HG03520 (cell line): ENCODE data around the gene FIS1.
"Not testable (repeated sequence)": the region's sequence is repeated elsewhere in the genome, so short reads cannot be mapped to it uniquely, and the experiment has no call there.

Experiments
- ATAC-seq: cut with Tn5 transposase; IDR thresholded peaks from one replicate; pipeline ENCODE4 v1.9.1; 2021; ENCODE audit warnings: mild to moderate bottlenecking, moderate library complexity; ENCODE audit not compliant: unreplicated experiment

The FIS1 gene

DNA sequence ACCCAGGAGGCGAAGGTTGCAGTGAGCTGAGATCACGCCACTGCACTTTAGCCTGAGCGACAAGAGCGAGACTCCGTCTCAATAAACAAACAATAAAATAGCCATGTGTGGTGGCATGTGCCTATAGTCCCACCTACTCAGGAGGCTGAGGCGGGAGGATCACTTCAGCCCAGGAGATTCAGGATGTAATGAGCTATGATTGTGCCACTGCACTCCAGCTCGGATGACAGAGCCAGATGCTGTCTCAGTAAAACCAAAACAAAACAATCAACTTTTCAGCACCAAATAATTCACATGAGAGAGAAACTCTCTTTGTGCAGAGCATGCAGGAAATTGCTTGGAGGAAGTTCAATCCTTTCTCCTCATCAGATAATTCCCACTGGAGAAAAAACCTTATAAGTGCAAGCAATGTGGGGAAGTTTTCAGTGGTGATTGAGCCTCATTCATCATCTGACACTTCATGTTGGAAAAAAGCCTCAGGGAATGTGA lies 13.4 kb upstream of the FIS1 start:
- no peak for ATAC-seq

DNA sequence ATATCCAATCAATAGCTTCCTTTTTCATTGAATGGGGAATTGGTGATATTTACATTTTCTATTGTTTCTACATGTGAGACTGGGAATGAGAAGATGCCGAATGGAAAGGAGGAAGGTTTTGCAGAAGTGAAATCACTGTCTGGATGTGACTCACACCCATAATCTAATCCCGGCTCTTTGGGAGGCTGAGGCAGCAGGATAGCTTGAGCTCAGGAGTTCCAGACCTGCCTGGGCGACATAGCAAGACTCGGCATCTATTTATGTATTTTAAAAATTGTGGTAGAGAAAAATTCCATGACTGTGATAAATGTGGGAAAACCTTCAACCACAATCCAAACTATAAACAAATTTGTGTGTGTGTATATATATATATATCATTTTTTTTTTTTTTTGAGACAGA lies 10.9 kb upstream of the FIS1 start:
- ATAC-seq: no peak

DNA sequence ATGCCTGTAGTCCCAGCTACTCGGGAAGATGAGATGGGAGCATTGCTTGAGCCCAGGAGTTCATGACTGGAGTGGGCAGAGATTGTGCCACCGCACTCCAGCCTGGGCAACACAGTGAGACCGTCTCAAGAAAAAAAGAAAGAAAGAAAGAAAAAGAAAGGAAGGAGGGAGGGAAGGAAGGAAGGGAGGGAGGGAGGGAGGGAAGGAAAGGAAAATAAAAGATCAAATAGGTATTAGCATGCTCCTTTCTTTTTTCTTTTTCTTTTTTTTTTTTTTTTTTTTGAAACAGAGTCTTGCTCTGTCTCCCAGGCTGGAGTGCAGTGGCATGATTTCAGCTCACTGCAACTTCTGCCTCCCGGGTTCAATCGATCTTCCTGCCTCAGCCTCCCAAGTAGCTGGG lies 8.3 kb upstream of the FIS1 start:
- not testable (repeated sequence) for ATAC-seq

DNA sequence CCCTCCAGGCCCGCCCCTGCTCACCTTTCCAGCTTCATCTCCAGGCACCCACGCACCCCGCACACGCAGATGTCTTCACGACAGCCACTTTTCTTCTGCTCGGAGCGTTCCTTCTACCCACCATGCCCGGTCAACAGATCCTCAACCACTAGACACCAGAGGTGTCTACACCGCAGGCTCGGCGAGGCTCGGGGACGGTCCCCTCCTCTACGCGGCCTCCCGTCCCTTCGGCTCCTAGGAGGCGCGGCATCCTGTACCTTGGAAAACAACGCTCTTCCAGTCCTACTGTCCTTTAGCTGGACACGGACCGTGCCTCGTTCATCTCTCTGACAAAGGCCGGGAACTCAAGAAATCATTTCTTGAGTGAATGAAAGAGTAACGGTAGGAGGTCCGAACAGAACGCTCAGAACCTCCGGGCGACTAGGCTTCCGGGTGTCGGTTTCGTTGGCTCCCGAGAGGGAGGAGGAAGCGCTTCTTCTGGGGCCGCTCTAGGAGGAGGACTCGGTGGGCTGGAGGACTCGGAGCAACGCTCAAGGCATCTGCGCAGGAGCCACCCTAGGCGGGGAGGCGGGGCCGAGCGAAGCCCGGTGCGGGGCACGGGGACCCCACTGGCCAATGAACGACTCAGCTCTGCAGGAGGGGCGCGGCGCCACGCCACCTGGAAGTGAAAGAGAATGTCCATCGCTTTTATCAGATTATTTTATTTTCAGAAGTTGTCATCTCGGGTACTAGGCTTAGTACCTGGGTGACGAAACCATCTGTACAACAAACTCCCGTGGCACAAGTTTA lies 7.2 kb upstream of the FIS1 start:
- ATAC-seq: peak; percentile 99

DNA sequence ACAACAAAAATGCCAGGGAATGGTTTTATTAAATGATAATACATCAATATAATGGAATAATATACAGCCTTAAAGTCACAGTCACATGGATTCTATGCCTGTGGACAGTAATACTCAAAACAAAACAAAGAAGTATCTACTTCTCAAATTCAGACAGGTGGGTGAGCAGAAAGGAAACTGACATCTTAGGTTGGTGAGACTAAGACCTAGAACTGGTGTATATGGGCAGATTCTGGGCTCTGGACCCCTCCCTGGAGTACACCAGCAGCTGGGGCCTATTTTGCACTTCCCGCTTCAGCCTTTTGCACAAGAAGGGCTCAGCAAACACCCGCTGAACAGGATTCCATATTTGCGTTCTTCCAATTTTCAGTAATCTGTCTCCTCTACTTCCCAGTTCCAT lies 5.4 kb upstream of the FIS1 start:
- no peak for ATAC-seq

DNA sequence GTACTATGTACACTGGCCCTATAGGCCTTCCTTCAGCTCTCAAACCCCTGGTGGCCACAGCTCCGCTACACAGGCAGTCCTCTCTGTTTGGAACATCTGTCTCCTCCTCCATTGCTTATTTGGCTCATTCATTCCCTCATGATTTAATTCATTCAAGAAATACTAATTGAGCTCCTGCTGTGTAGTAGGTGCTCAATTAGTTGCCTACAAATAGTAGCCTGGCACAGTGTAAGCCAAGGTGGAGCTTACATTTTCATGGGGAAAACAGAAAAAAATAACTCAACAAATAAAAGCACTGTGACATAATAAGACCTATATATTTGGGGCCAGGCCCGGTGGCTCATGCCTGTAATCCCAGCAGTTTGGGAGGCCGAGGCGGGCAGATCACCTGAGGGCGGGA lies 3.4 kb upstream of the FIS1 start:
- ATAC-seq: no peak

DNA sequence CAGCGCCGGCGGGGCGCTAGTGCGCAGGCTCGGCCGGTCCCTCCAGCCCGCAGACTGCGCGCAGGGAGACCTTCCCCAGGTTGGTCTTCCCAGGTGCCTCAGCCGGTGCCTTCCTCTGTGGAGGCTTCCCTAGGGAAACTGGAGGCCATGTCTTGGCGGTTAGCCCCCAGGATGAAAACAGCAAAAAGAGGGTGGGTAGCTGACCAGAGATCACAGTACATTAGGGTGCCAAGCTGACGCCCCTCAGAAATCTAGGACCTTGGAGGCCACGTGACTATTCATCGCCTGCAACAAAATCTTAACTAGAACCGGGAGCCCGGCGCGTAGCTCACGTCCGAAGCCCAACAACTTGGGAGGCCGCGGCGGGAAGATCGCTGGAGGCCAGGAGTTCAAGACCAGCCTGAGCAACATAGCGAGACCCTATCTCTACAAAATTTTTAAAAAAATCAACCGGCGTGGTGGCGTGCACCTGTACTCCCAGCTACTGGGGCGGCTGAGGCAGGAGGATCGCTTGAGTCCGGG lies 327 bp upstream of the FIS1 start:
- ATAC-seq: no peak

DNA sequence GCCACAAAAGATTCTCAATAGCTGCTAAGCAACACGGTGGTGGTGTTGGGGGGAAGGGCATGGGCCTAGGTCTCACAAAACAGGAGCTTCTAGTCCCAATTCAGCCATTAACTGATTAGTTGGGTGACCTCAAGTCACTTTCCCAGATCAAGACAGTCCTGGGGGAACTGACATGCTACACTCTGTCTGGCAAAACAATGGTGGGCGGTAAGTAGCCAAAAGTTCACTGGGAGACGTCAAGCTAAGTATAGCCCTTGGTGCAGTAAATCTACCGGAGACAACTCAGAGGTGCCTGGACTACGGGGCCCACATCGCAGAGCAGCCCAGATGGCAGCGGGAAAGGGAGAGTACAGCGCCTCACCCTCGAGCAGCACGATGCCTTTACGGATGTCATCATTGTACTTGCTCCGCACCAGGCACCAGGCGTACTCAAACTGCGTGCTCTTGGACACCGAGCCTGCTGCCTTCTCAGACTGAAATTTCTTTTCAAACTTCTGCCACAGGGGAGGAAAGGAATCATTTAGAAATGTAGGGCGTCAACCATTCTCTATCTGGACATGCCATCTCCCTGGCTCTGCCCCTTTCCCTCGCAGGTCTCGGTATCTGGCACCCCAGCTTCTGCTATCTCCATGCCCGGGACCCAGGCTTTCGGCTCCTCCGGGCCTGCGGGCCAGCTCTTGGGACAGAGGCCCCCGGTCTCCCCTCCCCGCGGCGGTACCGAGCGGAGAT lies 1.1 kb downstream of the FIS1 start:
- no peak for ATAC-seq

DNA sequence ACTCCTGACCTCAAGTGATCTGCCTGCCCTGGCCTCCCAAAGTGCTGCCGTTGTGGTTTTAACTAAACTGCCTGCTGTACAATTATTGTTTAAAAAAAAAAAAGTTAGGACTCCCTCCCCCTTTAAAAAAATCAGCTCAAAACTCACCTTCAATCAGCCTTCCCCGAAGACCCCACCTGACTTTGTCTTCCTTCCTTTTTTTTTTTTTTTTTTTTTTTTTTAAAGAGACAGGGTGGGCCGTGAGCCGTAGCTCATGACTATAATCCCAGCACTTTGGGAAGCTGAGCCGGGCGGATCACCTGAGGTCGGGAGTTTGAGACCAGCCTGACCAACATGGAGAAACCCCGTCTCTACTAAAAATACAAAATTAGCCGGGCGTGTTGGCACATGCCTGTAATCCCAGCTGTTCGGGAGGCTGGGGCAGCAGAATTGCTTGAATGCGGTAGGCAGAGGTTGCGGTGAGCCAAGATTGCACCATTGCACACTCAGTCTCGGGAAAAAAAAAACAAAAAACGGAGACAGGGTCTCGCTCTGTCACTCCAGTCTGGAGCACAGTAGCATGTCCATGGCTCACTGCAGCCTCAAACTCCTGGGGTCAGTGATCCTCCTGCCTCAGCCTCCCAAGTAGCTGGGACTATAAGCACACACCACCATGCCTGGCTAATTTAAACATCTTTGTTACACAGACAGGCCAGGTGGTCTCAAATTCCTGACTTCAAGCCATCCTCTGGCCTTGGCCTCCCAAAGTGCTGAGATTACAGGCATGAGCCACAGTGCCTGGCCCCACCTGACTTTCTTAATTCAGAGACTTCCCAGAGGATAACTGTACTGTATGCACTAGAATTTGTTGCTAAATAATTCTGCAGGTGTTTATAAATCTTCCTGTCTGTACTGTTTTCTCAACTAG lies 3.2 kb downstream of the FIS1 start:
- no peak for ATAC-seq

DNA sequence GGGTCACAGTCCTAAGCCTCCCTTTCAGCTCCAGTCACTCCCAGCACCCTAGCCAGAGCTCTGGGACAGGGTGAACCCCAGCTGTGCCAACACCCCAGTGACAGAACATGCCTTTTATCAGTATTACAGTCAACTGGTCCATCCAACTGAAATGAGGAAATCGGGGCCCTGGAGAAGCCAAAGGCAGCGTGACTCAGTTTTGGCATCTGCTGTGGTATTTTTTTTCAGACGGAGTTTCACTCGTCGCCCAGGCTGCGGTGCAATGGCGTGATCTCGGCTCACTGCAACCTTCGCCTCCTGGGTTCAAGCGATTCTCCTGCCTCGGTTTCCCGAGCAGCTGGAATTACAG lies 3.9 kb downstream of the FIS1 start:
- ATAC-seq: no peak

DNA sequence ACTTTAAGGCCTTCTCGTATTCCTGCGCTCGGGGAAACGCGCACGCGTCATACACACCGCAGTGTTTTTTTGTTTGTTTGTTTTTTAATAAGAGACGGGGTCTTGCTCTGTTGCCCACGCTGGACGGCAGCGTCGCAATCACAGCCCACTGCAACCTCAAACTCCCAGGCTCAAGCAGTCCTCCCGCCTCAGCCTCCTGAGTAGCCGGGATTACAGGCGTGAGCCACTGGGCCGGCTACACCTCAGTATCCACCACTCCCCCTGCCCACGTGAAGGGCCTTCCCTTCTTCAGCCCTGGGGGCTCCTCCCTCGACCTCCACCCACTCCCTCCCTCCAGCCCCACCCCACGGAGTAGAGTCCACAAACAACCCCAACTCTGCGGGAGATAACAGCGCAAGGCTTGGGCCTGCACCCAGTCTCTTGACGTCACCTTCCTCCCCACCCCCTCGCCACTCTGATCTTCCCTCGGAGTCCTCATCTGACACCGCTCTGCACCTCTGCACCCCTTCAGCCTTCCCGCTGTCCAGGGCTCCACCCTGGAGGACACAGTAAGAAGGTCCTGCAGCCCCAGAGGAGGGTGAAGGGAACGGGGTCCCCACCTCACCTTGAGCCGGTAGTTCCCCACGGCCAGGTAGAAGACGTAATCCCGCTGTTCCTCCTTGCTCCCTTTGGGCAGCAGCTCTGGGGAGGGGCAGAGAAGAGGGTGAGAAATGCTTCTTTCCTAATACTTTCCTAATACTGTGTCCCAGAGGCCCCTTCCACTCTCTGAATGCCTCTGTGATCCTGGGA lies 4.5 kb downstream of the FIS1 start:
- no peak for ATAC-seq

DNA sequence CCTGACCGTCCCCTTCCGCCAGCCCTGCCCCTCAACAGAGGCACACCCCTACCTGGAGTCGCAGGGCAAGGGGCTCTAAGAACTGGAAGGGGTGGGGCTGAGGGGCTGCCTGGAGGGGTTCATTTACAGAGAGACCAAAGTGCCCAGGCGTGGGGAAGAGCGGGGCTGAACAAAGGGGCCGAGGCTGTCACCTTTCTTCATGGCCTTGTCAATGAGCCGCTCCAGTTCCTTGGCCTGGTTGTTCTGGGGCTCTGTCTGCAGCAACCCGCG lies 5.0 kb downstream of the FIS1 start:
- ATAC-seq: no peak

DNA sequence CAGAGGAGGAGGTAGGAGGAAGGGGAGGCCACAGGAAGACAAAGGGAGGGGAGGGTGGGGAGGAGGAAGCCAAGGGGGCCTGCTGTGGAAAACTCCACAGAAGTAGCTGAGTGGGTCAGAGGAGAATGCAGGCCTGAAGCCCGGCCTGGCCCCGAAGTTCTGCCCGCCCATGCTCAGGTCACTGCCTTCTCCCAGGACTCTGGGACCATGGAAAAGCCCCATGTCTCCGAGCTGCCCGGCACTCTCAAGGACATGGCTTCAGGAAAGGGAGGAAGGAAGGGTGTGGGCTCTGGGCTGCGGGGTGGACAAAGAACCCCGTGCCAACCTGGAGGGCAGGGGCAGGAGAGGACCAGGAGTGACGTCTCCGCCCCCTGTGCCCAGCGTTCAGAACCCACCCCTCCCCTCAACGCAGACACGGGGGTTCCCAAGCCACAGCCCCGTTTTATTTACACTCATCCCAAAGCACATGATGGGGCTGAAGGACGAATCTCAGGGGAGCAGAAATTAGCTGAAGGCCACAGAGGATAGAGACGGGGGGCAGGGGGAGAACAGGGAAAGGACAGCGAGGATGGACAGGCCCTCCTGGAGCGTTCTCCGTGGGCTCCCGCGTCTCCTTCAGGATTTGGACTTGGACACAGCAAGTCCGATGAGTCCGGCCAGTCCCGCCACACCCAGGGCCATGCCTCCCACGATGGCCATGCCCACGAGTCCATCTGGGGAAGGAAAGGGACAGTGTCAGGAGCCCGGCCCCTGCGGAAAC lies 5.5 kb downstream of the FIS1 start:
- no peak for ATAC-seq

DNA sequence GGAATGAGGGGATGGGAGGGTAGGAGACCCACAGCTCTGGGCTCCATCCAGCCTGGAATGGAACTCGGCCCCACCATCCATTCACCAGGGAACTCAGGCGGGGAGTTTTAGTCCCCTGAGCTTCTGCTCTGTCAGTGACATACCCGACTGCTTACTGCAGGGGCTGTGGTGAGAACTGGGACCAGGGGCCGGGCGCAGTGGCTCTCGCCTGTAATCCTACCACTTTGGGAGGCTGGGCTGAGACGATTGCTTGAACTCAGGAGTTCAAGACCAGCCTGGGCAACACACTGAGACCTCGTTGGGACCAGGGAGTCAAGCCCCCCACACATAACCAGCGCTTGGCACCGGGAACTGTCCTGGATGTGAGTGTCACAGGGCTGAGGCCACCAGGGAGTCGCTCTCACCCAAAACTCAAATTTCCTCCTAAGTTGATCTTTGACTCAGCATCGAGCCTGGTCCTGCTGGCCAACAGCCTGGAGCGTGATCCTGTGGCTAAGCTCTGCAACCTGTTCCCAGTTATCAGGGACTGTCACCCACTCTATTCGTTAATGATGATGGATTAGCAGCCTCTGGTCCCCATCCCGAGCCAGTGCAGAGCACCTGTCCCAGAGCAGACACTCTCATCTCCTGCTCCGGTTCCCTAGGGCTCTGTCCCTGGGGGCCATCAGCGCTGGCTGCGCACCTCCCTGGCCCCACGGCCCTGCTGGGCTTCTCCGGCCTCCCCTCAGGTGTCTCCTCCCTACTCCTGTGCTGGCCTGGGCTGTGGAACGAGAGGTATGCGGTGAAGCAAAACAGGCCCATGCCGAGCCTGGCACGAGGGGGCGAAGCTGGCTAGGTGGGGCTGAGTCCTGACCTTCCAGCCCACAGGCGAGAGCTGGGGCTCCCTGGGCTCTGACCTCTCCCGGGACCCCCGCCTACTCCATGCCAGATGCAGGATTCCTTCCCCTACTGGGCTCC lies 6.4 kb downstream of the FIS1 start:
- ATAC-seq: no peak

DNA sequence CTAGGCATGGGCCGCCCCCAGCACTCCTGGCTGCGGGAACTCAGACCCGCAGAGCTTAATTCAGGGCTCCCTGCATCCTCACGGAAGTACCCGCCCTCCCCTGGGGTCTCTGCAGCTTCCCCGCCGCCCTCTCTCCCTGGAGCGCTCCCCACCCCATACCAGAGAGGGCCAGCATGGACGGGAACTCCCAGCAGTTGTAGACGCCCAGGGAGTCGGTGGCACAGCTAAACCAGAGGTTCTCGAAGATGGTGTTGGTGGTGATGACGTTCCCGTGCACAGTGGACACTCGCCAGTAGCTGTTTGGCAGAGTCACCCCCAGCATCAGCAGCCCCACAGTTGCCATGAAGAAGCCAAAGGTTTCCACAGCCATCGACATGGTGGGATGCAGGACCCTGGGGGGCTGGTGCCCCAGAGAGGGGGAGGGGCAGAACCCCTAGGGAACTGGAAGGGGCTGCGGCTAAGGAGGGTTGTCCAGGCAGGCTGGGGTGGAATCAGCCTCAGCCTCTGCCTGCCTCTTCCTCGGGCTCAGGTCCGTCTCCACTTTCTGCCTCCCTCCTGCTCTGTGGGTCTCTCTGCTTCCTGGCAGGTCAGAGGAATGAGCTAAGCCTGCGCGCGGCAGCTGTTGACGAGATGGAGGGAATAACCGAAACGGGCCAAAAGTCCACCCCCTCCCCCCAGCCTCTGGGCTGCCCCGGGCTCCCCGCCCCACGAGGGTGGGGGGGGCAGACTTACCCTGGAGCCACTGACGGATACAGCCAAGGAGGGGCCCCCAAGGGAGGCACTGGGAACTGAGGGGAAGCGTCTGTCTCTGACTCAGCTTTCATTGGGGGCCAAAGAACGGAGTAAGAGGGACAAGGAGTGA lies 7.4 kb downstream of the FIS1 start, which contains the start of gene CLDN15:
CLDN15 (minus strand) TSS at position 597 of the 862 bp plus-strand sequence; CDS start at position 376, 221 bp downstream.
- no peak for ATAC-seq

DNA sequence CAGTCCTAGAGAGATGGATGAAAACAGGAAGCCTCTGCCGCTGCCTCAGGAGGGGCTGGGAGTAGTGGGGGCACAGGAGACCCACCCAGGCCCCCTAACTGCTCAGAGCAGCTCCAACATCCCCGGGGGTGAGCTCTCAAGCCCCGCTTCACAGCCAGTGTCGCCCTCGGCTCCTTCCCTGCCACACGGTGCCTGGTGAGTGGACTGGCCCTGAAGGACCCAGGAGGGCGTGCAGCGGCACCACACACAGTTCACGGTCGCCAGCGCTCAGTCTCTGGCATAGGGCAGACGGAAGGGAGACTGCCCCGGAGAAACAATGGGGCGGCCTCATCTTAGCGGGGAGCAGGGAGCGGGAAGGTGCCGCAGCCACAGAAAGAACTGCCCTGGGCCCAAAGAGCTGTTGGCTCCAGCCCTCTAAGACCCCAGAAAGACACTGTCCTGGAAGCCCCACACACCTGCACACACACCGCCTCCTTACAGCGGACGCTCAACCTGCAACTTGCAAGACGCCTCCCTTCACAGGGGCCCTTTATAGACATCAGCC lies 8.5 kb downstream of the FIS1 start:
- ATAC-seq: no peak

DNA sequence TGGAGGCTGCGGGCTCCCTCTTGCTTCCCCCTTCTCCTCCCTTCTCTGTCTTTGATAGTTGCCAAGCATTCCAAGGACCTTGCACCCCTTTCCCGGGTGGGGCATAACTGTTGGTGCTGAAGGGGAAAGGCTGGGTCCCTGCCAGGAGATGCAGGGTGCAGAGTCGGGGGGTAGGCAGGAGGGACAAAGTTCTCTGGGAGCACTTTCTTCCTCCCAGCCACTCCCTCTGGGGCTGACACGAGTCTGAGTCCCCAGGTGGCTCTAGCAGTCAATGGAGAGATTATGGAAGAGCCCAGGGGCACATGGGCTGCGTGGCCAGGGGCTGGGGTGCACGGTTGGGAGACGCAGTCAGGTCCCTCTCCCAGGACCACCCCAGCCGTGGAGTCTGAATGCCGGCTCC lies 9.4 kb downstream of the FIS1 start:
- no peak for ATAC-seq
